Ascending aorta (tissue), 2 donors: ENCODE results near the gene ERN1. TPM values are rescaled to one million over a fixed set of nuclear protein-coding genes. Genes with fewer than 3 reads are reported as not detected.
"Not testable (repeated sequence)": the region's sequence is repeated elsewhere in the genome, so short reads cannot be mapped to it uniquely, and the experiment has no call there.

Source experiments
- DNase-seq, 2 donors: peaks; one replicate each; pipeline ENCODE4 v3.0.0-alpha.2; 2019; ENCODE audit warnings: low spot score in 2 of 2
- H3K27ac ChIP-seq, 2 donors: fragments of 200-600 bp; sonication (generic); one replicate each; pipeline ENCODE4 v1.5.1; 2016 to 2017; ENCODE audit warnings: mild to moderate bottlenecking in 1 of 2
- H3K27me3 ChIP-seq: fragments of 200-600 bp; sonication (generic); one replicate; pipeline ENCODE4 v1.5.1; 2017
- H3K36me3 ChIP-seq, 2 donors: fragments of 200-600 bp; sonication (generic); one replicate each; pipeline ENCODE4 v1.5.1; 2016
- H3K4me1 ChIP-seq, 2 donors: fragments of 200-600 bp; sonication (generic); one replicate each; pipeline ENCODE4 v1.5.1; 2016 to 2017; ENCODE audit warnings: mild to moderate bottlenecking in 1 of 2
- H3K4me3 ChIP-seq, 2 donors: fragments of 200-600 bp; sonication (generic); one replicate each; pipeline ENCODE4 v1.5.1; 2016 to 2017; ENCODE audit warnings: mild to moderate bottlenecking in 1 of 2
- H3K9me3 ChIP-seq, 2 donors: fragments of 200-600 bp; sonication (generic); one replicate each; pipeline ENCODE4 v1.5.1; 2016
- CTCF ChIP-seq, 3 experiments: fragments of 200-600 bp in 2 of 3; fragments of 450-650 bp in 1 of 3; sonication (generic) in 2 of 3; IDR thresholded peaks; one replicate each; pipeline ENCODE4 v1.5.1; 2016 to 2019; ENCODE audit warnings: antibody characterized with exemption in 3 of 3, mild to moderate bottlenecking in 1 of 3, moderate library complexity in 1 of 3
- intact Hi-C: fragments of 100-400 bp; cut with DNase I; formaldehyde crosslinking; loops from one replicate; pipeline ENCODE4 v1.15.1; 2023
- total RNA-seq: library from RNA; depleted of rRNA; stranded (reverse); fragments of >200 nt; gene quantifications from one replicate; pipeline ENCODE4 v1.1.0, GENCODE V29; 2016

The ERN1 gene
- total RNA-seq, 1 donor from 2014 or later = 26.5 TPM

- Histone ChIP-seq H3K4me1 (peaks cover 14 to 48% of the 10 kb centered on the region in 2 donors), H3K27me3 (no peaks in the 10 kb centered on the region), H3K27ac (peak overlapping the region; percentile 84 to 85), H3K9me3 (no peaks in the 10 kb centered on the region), H3K4me3 (no peak overlapping the region), H3K36me3 (peaks cover 7 to 14% of the 10 kb centered on the region in 2 donors)
- peak; percentile 33 to 79 for DNase-seq
- no peak for TF ChIP-seq CTCF (IDR thresholded peaks at IDR 0.05)
- intact Hi-C loops = loop anchor here (5.0 kb wide), 1 partner anchor 57 kb away; no protein-coding TSS in a partner anchor
These were observed 44.9 kb upstream of the ERN1 start for GRCh38 chr17:64174686-64175456.

GRCh38 chr17:64173646-64174045 is 43.7 kb upstream of the ERN1 start:
- intact Hi-C loops = no loop called here

GRCh38 chr17:64172510-64172909 is 42.6 kb upstream of the ERN1 start:
- intact Hi-C loops = no loop called here
- H3K9me3 ChIP-seq = no peaks in the 10 kb centered on the region
- peaks cover 7 to 14% of the 10 kb centered on the region in 2 donors for H3K36me3 ChIP-seq
- H3K4me1 ChIP-seq = peaks cover 11 to 35% of the 10 kb centered on the region in 2 donors
- no peak overlapping the region for H3K4me3 ChIP-seq
- TF ChIP-seq CTCF (IDR thresholded peaks at IDR 0.05) = no peak
- no peak for DNase-seq
- H3K27ac ChIP-seq = no peak overlapping the region
- no peaks in the 10 kb centered on the region for H3K27me3 ChIP-seq

More at GRCh38 chr17:64173646-64174045, 43.7 kb upstream of the ERN1 start:
- Histone ChIP-seq H3K27me3 (no peaks in the 10 kb centered on the region), H3K4me1 (peaks cover 11 to 47% of the 10 kb centered on the region in 2 donors), H3K9me3 (no peaks in the 10 kb centered on the region), H3K36me3 (peaks cover 7 to 14% of the 10 kb centered on the region in 2 donors), H3K4me3 (no peak overlapping the region), H3K27ac (peak overlapping the region; percentile 84 to 85)
- no peak for DNase-seq
- no peak for TF ChIP-seq CTCF (IDR thresholded peaks at IDR 0.05)

- no peaks in the 10 kb centered on the region for H3K9me3 ChIP-seq
- DNase-seq = no peak
- no peak overlapping the region for H3K27ac ChIP-seq
- H3K4me3 ChIP-seq = no peak overlapping the region
- H3K27me3 ChIP-seq = no peaks in the 10 kb centered on the region
- intact Hi-C loops = no loop called here
- peaks cover 4 to 21% of the 10 kb centered on the region in 2 donors for H3K4me1 ChIP-seq
- no peak for TF ChIP-seq CTCF (IDR thresholded peaks at IDR 0.05)
- peaks cover 7 to 14% of the 10 kb centered on the region in 2 donors for H3K36me3 ChIP-seq
These were observed 41.1 kb upstream of the ERN1 start for GRCh38 chr17:64171041-64171440.

- intact Hi-C loops = no loop called here
- no peak overlapping the region for H3K27ac ChIP-seq
- no peak for TF ChIP-seq CTCF (IDR thresholded peaks at IDR 0.05)
These were observed 40.3 kb upstream of the ERN1 start for GRCh38 chr17:64170286-64170685.

GRCh38 chr17:64167666-64168065 is 37.7 kb upstream of the ERN1 start:
- H3K4me3 ChIP-seq, H3K4me1 ChIP-seq, H3K9me3 ChIP-seq, H3K27ac ChIP-seq, DNase-seq, intact Hi-C loops, H3K27me3 ChIP-seq, H3K36me3 ChIP-seq: not testable (repeated sequence)

More at GRCh38 chr17:64170286-64170685, 40.3 kb upstream of the ERN1 start:
- no peaks in the 10 kb centered on the region for H3K27me3 ChIP-seq
- peaks cover 0 to 13% of the 10 kb centered on the region in 2 donors for H3K4me1 ChIP-seq
- H3K4me3 ChIP-seq = no peak overlapping the region
- H3K36me3 ChIP-seq = peaks cover 7 to 14% of the 10 kb centered on the region in 2 donors
- DNase-seq = no peak
- H3K9me3 ChIP-seq = no peaks in the 10 kb centered on the region
